ENCODE data around the gene SMCR8.
A peak's percentile ranks its signal among the peaks of the same experiment; 100 is the strongest.

SMCR8 gene

GRCh38 chr17:18314731-18315561 is at the start of gene SMCR8, which contains the start of gene TOP3A:
Gene SMCR8, plus strand, starts transcription at chr17:18315293. Its CDS starts 497 bp downstream, at chr17:18315790.
Gene TOP3A, minus strand, starts transcription at chr17:18314994. Its CDS starts 216 bp downstream, at chr17:18314778.
- H3K79me2 ChIP-seq (ENCODE audit: low read length) = peaks cover 93% of the 10 kb centered on the region
- H3F3A ChIP-seq (ENCODE audit: insufficient read depth, low read length) = peaks cover 3% of the 10 kb centered on the region; the same call in 1 of the 2 replicates
- DNase-seq = peak; percentile 96
- H4K20me1 ChIP-seq (ENCODE audit: insufficient read depth, low read length) = 0 out of 2 replicates have a peak, but pooled peaks cover 3% of the 10 kb centered on the region
- peaks cover 3% of the 10 kb centered on the region; the same call in 1 of the 2 replicates for H3K36me3 ChIP-seq (replicated peaks; ENCODE audit: insufficient read depth, low read length)
- H2AFZ ChIP-seq (ENCODE audit: low read length) = peak within 1 kb of the TSS; percentile 79
- peak within 1 kb of the TSS; percentile 83 for H3K4me2 ChIP-seq (ENCODE audit: low read depth, low read length)
- peak within 1 kb of the TSS; percentile 81 for H3K9ac ChIP-seq (ENCODE audit: low read length)
- peak within 1 kb of the TSS; percentile 93 for H3K27ac ChIP-seq (ENCODE audit: low read length)
- no peaks in the 10 kb centered on the region for H3K9me2 ChIP-seq (replicated peaks; ENCODE audit: insufficient read depth, low read length)
- H3K9me3 ChIP-seq (replicated peaks; ENCODE audit: insufficient read depth, low read length) = no peaks in the 10 kb centered on the region
- no peak for TF ChIP-seq EZH2phosphoT487 (IDR thresholded peaks at IDR 0.05; ENCODE audit: low read length)
- TF ChIP-seq CTCF (IDR thresholded peaks at IDR 0.05; ENCODE audit: low read length) = no peak
- no peak for TF ChIP-seq EZH2 (optimal IDR thresholded peaks at IDR 0.05; ENCODE audit: low read depth, low read length)
- peak within 1 kb of the TSS; percentile 96 for H3K4me3 ChIP-seq (ENCODE audit: low read length)
- peaks cover 40% of the 10 kb centered on the region for H3K4me1 ChIP-seq (ENCODE audit: low read length)
- no peaks in the 10 kb centered on the region for H3K27me3 ChIP-seq (replicated peaks; ENCODE audit: insufficient read depth, low read length)

- no peak overlapping the region for H3K9ac ChIP-seq (ENCODE audit: low read length)
- no peak for TF ChIP-seq EZH2 (optimal IDR thresholded peaks at IDR 0.05; ENCODE audit: low read depth, low read length)
- no peak for TF ChIP-seq EZH2phosphoT487 (IDR thresholded peaks at IDR 0.05; ENCODE audit: low read length)
- no peak for TF ChIP-seq CTCF (IDR thresholded peaks at IDR 0.05; ENCODE audit: low read length)
- no peak overlapping the region for H3K4me2 ChIP-seq (ENCODE audit: low read depth, low read length)
- H3K27me3 ChIP-seq (replicated peaks; ENCODE audit: insufficient read depth, low read length) = no peaks in the 10 kb centered on the region
- H2AFZ ChIP-seq (ENCODE audit: low read length) = no peak overlapping the region
- no peaks in the 10 kb centered on the region for H3K4me1 ChIP-seq (ENCODE audit: low read length)
- no peaks in the 10 kb centered on the region for H3F3A ChIP-seq (ENCODE audit: insufficient read depth, low read length)
- no peaks in the 10 kb centered on the region for H3K36me3 ChIP-seq (replicated peaks; ENCODE audit: insufficient read depth, low read length)
- no peaks in the 10 kb centered on the region for H3K9me2 ChIP-seq (replicated peaks; ENCODE audit: insufficient read depth, low read length)
- DNase-seq = no peak
- H3K27ac ChIP-seq (ENCODE audit: low read length) = no peak overlapping the region
- no peak overlapping the region for H3K4me3 ChIP-seq (ENCODE audit: low read length)
- H4K20me1 ChIP-seq (ENCODE audit: insufficient read depth, low read length) = no peaks in the 10 kb centered on the region
- peaks cover 5% of the 10 kb centered on the region; the same call in 1 of the 2 replicates for H3K79me2 ChIP-seq (ENCODE audit: low read length)
- no peaks in the 10 kb centered on the region for H3K9me3 ChIP-seq (replicated peaks; ENCODE audit: insufficient read depth, low read length)
Observed at GRCh38 chr17:18267366-18267765, 47.7 kb upstream of the SMCR8 start.

GRCh38 chr17:18267927-18268711 is 47.0 kb upstream of the SMCR8 start:
- Histone ChIP-seq H4K20me1 (ENCODE audit: insufficient read depth, low read length) (no peaks in the 10 kb centered on the region), H2AFZ (ENCODE audit: low read length) (no peak overlapping the region), H3K9ac (ENCODE audit: low read length) (no peak overlapping the region), H3K4me1 (ENCODE audit: low read length) (no peaks in the 10 kb centered on the region), H3K36me3 (replicated peaks; ENCODE audit: insufficient read depth, low read length) (no peaks in the 10 kb centered on the region), H3K4me2 (ENCODE audit: low read depth, low read length) (no peak overlapping the region), H3K9me2 (replicated peaks; ENCODE audit: insufficient read depth, low read length) (no peaks in the 10 kb centered on the region), H3K79me2 (ENCODE audit: low read length) (no peaks in the 10 kb centered on the region), H3K27me3 (replicated peaks; ENCODE audit: insufficient read depth, low read length) (no peaks in the 10 kb centered on the region), H3F3A (ENCODE audit: insufficient read depth, low read length) (no peaks in the 10 kb centered on the region), H3K9me3 (replicated peaks; ENCODE audit: insufficient read depth, low read length) (no peaks in the 10 kb centered on the region), H3K27ac (ENCODE audit: low read length) (no peak overlapping the region), H3K4me3 (ENCODE audit: low read length) (no peak overlapping the region)
- TF ChIP-seq CTCF (IDR thresholded peaks at IDR 0.05; ENCODE audit: low read length) (no peak), EZH2phosphoT487 (IDR thresholded peaks at IDR 0.05; ENCODE audit: low read length) (no peak), EZH2 (optimal IDR thresholded peaks at IDR 0.05; ENCODE audit: low read depth, low read length) (no peak)
- no peak for DNase-seq

Measured in MM.1S (cell line).